ENCODE measurements around the gene KCNMA1. TPM values are rescaled to one million over a fixed set of nuclear protein-coding genes. Genes with fewer than 3 reads are reported as not detected.

The KCNMA1 gene
- total RNA-seq, 3 donors from 2014 or later (not counting 1 experiment from before 2014, with no cell fraction given), result 0.40 to 1.8 (median 0.63) TPM

DNA sequence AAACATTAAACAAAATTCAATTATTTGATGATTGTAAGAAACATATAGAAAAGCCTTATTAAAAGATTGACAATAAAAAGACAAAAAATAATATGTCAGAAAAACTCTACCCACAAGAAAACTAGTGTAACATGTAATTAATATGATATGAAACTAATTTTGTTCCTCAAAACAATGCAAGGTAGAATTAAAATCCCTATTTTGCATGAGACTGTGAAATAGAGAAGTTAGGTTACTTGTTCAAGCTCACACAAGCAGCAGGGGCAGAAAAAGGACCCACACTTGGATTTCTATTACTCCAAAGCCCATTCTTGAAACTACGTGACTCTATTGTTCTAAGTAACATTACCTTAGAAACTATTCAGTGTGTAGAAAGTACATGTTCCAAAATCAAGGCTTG lies 96.4 kb downstream of the KCNMA1 start:
- TF ChIP-seq CTCF (IDR thresholded peaks at IDR 0.05), result no peak
- intact Hi-C loops (cut with micrococcal nuclease), result no loop called here
- no peaks in the 10 kb centered on the region for H3K4me1 ChIP-seq (ENCODE audit: control insufficient read depth, insufficient read depth, low read length)
- no peaks in the 10 kb centered on the region for H3K36me3 ChIP-seq (ENCODE audit: control insufficient read depth, insufficient read depth, low read length)
- H3K27me3 Mint-ChIP-seq (ENCODE audit: low read depth in 2 of 2), result peaks cover 10 to 25% of the 10 kb centered on the region in 2 donors
- no peaks in the 10 kb centered on the region for H3K27me3 ChIP-seq (ENCODE audit: control insufficient read depth, insufficient read depth, low read length)
- DNase-seq (no peak), ATAC-seq (no peak)
- H3K4me3 ChIP-seq (ENCODE audit: low read length), result no peak overlapping the region
- peaks cover 0 to 5% of the 10 kb centered on the region in 2 donors for H3K9me3 Mint-ChIP-seq
- no peak overlapping the region for H3K4me3 Mint-ChIP-seq
- WGBS (ENCODE audit: insufficient coverage), result no CpG with 5 or more reads among the region's 1 CpG
- no peak overlapping the region for H3K27ac Mint-ChIP-seq
- no peaks in the 10 kb centered on the region for H3K4me1 Mint-ChIP-seq
- H3K9me3 ChIP-seq (ENCODE audit: control insufficient read depth, insufficient read depth, low read length), result no peaks in the 10 kb centered on the region
- H3K27ac ChIP-seq (ENCODE audit: low read length), result no peak overlapping the region
- no peaks in the 10 kb centered on the region for H3K36me3 Mint-ChIP-seq

DNA sequence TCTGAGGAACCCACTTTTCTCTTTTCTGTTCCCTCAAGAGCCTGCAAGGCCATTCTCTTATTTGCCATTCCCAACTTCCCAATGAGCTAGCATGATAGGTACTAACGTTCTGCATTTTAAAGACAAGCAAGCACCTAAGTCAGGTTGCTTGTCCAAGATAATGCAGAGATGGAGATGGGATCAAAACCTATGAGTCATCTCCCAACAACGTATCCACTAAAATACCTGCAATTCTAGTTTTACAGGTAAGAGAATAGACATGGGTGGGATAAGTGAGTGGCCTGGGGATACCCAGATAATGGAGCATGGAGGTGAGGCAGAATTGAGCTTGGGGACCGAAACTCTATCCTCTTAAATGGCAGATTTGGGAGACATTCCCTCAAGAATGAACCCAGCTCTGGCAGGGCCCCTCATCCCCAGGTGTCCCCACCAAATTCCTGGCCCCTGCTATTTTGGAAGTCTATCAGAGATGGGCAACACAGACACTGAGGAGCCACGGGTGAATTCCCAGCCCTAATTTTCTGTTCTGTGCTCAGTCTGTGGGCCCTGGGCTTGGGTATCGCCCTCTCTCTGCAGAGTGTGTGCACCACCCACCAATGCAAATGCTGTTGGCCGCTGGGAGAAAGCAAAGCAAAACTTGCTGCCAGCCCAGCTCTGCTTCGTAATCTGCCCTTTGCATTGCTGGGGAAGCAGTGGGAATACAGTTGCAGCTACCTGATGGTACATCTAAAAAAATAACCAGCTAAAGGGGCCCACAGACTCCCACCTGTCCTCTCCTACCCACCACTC lies 98.3 kb downstream of the KCNMA1 start:
- no peaks in the 10 kb centered on the region for H3K4me1 ChIP-seq (ENCODE audit: control insufficient read depth, insufficient read depth, low read length)
- Mint-ChIP-seq H3K4me3 (no peak overlapping the region), H3K27me3 (ENCODE audit: low read depth in 2 of 2) (peaks cover 10 to 24% of the 10 kb centered on the region in 2 donors), H3K36me3 (no peaks in the 10 kb centered on the region), H3K27ac (no peak overlapping the region), H3K9me3 (peaks cover 0 to 5% of the 10 kb centered on the region in 2 donors), H3K4me1 (no peaks in the 10 kb centered on the region)
- intact Hi-C loops (cut with micrococcal nuclease), result no loop called here
- H3K4me3 ChIP-seq (ENCODE audit: low read length), result no peak overlapping the region
- H3K27me3 ChIP-seq (ENCODE audit: control insufficient read depth, insufficient read depth, low read length), result no peaks in the 10 kb centered on the region
- no peak for TF ChIP-seq CTCF (IDR thresholded peaks at IDR 0.05)
- 74% methylated on average over 6 of the region's 7 CpGs for WGBS (ENCODE audit: insufficient coverage)
- no peaks in the 10 kb centered on the region for H3K9me3 ChIP-seq (ENCODE audit: control insufficient read depth, insufficient read depth, low read length)
- H3K27ac ChIP-seq (ENCODE audit: low read length), result no peak overlapping the region
- ATAC-seq (no peak), DNase-seq (no peak)
- no peaks in the 10 kb centered on the region for H3K36me3 ChIP-seq (ENCODE audit: control insufficient read depth, insufficient read depth, low read length)

DNA sequence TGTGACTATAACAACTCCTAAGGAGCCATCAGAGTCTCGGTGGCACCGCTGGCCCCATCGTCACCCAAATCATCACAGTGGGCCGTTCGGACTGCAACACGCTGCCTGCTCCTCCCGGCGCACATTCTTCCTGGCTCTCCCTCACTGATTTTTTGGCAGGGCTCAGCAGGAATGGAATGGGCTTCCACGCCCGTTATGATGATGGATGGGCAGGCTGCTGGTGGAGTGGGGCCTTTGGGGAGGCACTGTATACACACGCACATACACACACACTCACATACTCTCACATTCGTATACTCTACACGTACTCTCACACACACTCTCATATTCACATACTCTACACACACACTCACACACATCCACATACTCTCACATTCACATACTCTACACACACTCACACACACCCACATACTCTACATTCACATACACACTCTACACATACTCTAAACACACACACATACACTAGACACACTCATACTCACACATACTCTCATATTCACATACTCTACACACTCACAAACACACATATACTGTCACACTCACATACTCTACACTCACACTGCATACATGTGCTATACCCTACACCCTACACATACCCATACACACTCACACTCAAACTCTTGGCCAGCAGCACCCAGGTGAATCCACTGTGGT lies 99.8 kb downstream of the KCNMA1 start:
- no peak for DNase-seq
- no peaks in the 10 kb centered on the region for H3K36me3 ChIP-seq (ENCODE audit: control insufficient read depth, insufficient read depth, low read length)
- WGBS (ENCODE audit: insufficient coverage), result 98% methylated on average over 11 of the region's 13 CpGs

More for the DNA sequence above, 99.8 kb downstream of the KCNMA1 start:
- H3K9me3 ChIP-seq (ENCODE audit: control insufficient read depth, insufficient read depth, low read length), result no peaks in the 10 kb centered on the region
- peak in 1 of 3 donors; percentile 34 for ATAC-seq
- H3K4me3 Mint-ChIP-seq, result no peak overlapping the region
- H3K27ac ChIP-seq (ENCODE audit: low read length), result no peak overlapping the region
- H3K36me3 Mint-ChIP-seq, result no peaks in the 10 kb centered on the region
- H3K9me3 Mint-ChIP-seq, result peaks cover 0 to 3% of the 10 kb centered on the region in 2 donors
- H3K27me3 Mint-ChIP-seq (ENCODE audit: low read depth in 2 of 2), result peaks cover 10% of the 10 kb centered on the region in 2 donors
- H3K27ac Mint-ChIP-seq, result no peak overlapping the region
- H3K4me1 Mint-ChIP-seq, result no peaks in the 10 kb centered on the region
- H3K4me3 ChIP-seq (ENCODE audit: low read length), result no peak overlapping the region
- intact Hi-C loops (cut with micrococcal nuclease), result no loop called here
- no peak for TF ChIP-seq CTCF (IDR thresholded peaks at IDR 0.05)
- no peaks in the 10 kb centered on the region for H3K27me3 ChIP-seq (ENCODE audit: control insufficient read depth, insufficient read depth, low read length)
- no peaks in the 10 kb centered on the region for H3K4me1 ChIP-seq (ENCODE audit: control insufficient read depth, insufficient read depth, low read length)
